H1 (cell line): ENCODE measurements around the gene EFR3B. TPM values are rescaled to one million over a fixed set of nuclear protein-coding genes. Genes with fewer than 3 reads are reported as not detected.

ENCODE experiments used
- CTCF ChIA-PET: fragments of 300-600 bp; sonication (Branson Sonifier 250); formaldehyde crosslinking; loops from one replicate; lab custom pipeline; 2021; ENCODE audit not compliant: partially characterized antibody; lab: Charles Lee
- POLR2A ChIA-PET: fragments of 300-600 bp; sonication (Branson Sonifier 250); formaldehyde crosslinking; loops from one replicate; lab custom pipeline; 2021; ENCODE audit warnings: inconsistent platforms; ENCODE audit not compliant: partially characterized antibody; lab: Charles Lee
- DNase-seq, 2 experiments: peaks; one replicate each; pipeline versions ENCODE4 v3.0.0 to v3.0.0-alpha.2; 2010 to 2022; ENCODE audit warnings: low spot score in 2 of 2, low read depth in 1 of 2, mixed read lengths in 1 of 2
- FAIRE-seq: peaks from 2 replicates; lab custom pipeline; 2011; peaks lifted over from hg19 to GRCh38; lab: Jason Lieb, UNC
- H2AFZ ChIP-seq: 2 replicates; pipeline ENCODE4 v1.8.1; 2012; ENCODE audit warnings: low read length, inconsistent platforms
- H2AK5ac ChIP-seq: 2 replicates; pipeline ENCODE4 v1.6.1; 2013; ENCODE audit warnings: low read depth, low read length
- H2BK120ac ChIP-seq: replicated peaks from 2 replicates; pipeline ENCODE3; 2013; ENCODE audit warnings: low read depth, low read length, inconsistent platforms
- H2BK12ac ChIP-seq: 2 replicates; pipeline ENCODE4 v1.6.1; 2013; ENCODE audit warnings: low read depth, low read length
- H2BK15ac ChIP-seq: 2 replicates; pipeline ENCODE4 v1.6.1; 2013; ENCODE audit warnings: low read length
- H2BK20ac ChIP-seq: 2 replicates; pipeline ENCODE4 v1.6.1; 2013; ENCODE audit warnings: low read length
- H2BK5ac ChIP-seq: 2 replicates; pipeline ENCODE4 v1.6.1; 2013; ENCODE audit warnings: low read depth, low read length
- H3K14ac ChIP-seq: 2 replicates; pipeline ENCODE4 v1.6.1; 2013; ENCODE audit warnings: inconsistent platforms; ENCODE audit not compliant: insufficient read length
- H3K18ac ChIP-seq: 2 replicates; pipeline ENCODE4 v1.6.1; 2013; ENCODE audit warnings: low read length; ENCODE audit errors: extremely low read depth
- H3K23ac ChIP-seq: 2 replicates; pipeline ENCODE4 v1.6.1; 2013; ENCODE audit warnings: inconsistent platforms; ENCODE audit not compliant: insufficient read length
- H3K23me2 ChIP-seq: 2 replicates; pipeline ENCODE4 v1.6.1; 2013; ENCODE audit warnings: low read depth, low read length
- H3K27ac ChIP-seq: 2 replicates; pipeline ENCODE4 v1.6.1; 2011; ENCODE audit warnings: low read depth, low read length, inconsistent platforms
- H3K27me3 ChIP-seq, 4 experiments: replicated peaks in 1 of 4; 1 replicate in 1 of 4; 2 replicates in 3 of 4; pipeline versions ENCODE4 v1.6.1 to v1.8.1; 2011 to 2013; ENCODE audit warnings: low read length in 3 of 4, mild to moderate bottlenecking in 3 of 4, inconsistent platforms in 2 of 4, mixed read lengths in 2 of 4, moderate library complexity in 1 of 4; ENCODE audit not compliant: control insufficient read depth in 3 of 4, insufficient read depth in 3 of 4; ENCODE audit errors: extremely low read depth in 1 of 4
- H3K36me3 ChIP-seq, 4 experiments: 2 replicates each; pipeline versions ENCODE4 v1.6.1 to v1.8.1; 2011 to 2013; ENCODE audit warnings: mild to moderate bottlenecking in 4 of 4, low read length in 3 of 4, moderate library complexity in 2 of 4, control low read depth in 1 of 4, inconsistent platforms in 1 of 4; ENCODE audit not compliant: insufficient read depth in 4 of 4, control insufficient read depth in 2 of 4
- H3K4ac ChIP-seq: replicated peaks from 2 replicates; pipeline ENCODE3; 2013; ENCODE audit warnings: low read length, low read depth, mixed read lengths, inconsistent platforms; ENCODE audit not compliant: insufficient read length
- H3K4me1 ChIP-seq, 4 experiments: replicated peaks in 1 of 4; 1 replicate in 1 of 4; 2 replicates in 3 of 4; pipeline versions ENCODE4 v1.6.1 to v1.8.1; 2011 to 2013; ENCODE audit warnings: low read length in 3 of 4, inconsistent platforms in 2 of 4, mixed read lengths in 1 of 4; ENCODE audit not compliant: insufficient read depth in 4 of 4, control insufficient read depth in 3 of 4
- H3K4me2 ChIP-seq, 2 experiments: 2 replicates each; pipeline versions ENCODE4 v1.6.1 to v1.8.1; 2011 to 2013; ENCODE audit warnings: low read depth in 2 of 2, low read length in 2 of 2, control low read depth in 1 of 2, inconsistent platforms in 1 of 2, mild to moderate bottlenecking in 1 of 2; ENCODE audit not compliant: insufficient read depth in 1 of 2
- H3K4me3 ChIP-seq, 4 experiments: fragments of 200-600, 300-600 bp in 1 of 4; sonication (generic), shearing (Covaris generic), sonication (Bioruptor Twin) in 1 of 4; 2 replicates each; pipeline versions ENCODE4 v1.5.1 to v1.8.1; 2011 to 2016; ENCODE audit warnings: low read length in 4 of 4, low read depth in 3 of 4, control low read depth in 2 of 4, inconsistent platforms in 2 of 4, mild to moderate bottlenecking in 2 of 4, mixed read lengths in 1 of 4, moderate library complexity in 1 of 4; ENCODE audit not compliant: insufficient read depth in 2 of 4; ENCODE audit errors: extremely low read depth in 1 of 4
- H3K56ac ChIP-seq: replicated peaks from 2 replicates; pipeline ENCODE3; 2013; ENCODE audit warnings: low read depth, mild to moderate bottlenecking, mixed read lengths, low read length, inconsistent platforms; ENCODE audit not compliant: insufficient read length
- H3K79me1 ChIP-seq: 2 replicates; pipeline ENCODE4 v1.6.1; 2013; ENCODE audit warnings: low read depth, low read length, control low read depth
- H3K79me2 ChIP-seq, 2 experiments: 2 replicates each; pipeline versions ENCODE4 v1.6.1 to v1.8.1; 2012 to 2013; ENCODE audit warnings: low read length in 2 of 2, mild to moderate bottlenecking in 2 of 2, inconsistent platforms in 1 of 2; ENCODE audit not compliant: insufficient read depth in 2 of 2, control insufficient read depth in 1 of 2
- H3K9ac ChIP-seq, 4 experiments: replicated peaks in 1 of 4; 1 replicate in 1 of 4; 2 replicates in 3 of 4; pipeline versions ENCODE4 v1.6.1 to v1.8.1; 2011 to 2013; ENCODE audit warnings: low read depth in 3 of 4, low read length in 3 of 4, control low read depth in 2 of 4, mild to moderate bottlenecking in 2 of 4, moderate library complexity in 2 of 4, inconsistent platforms in 1 of 4; ENCODE audit errors: extremely low read depth in 1 of 4
- H3K9me3 ChIP-seq, 2 experiments: 2 replicates each; pipeline versions ENCODE4 v1.6.1 to v1.8.1; 2012 to 2013; ENCODE audit warnings: mild to moderate bottlenecking in 2 of 2, moderate library complexity in 2 of 2, control low read depth in 1 of 2, inconsistent platforms in 1 of 2, low read depth in 1 of 2, low read length in 1 of 2, mixed read lengths in 1 of 2; ENCODE audit not compliant: insufficient read depth in 2 of 2
- H4K20me1 ChIP-seq, 2 experiments: replicated peaks in 1 of 2; 2 replicates each; pipeline versions ENCODE3 to v1.8.1; 2011 to 2013; ENCODE audit warnings: inconsistent platforms in 2 of 2, low read length in 2 of 2, mild to moderate bottlenecking in 1 of 2; ENCODE audit not compliant: insufficient read depth in 2 of 2, control insufficient read depth in 1 of 2
- H4K5ac ChIP-seq: 2 replicates; pipeline ENCODE4 v1.6.1; 2013; ENCODE audit warnings: low read length, low read depth, mixed read lengths, inconsistent platforms; ENCODE audit not compliant: insufficient read length
- H4K8ac ChIP-seq: 2 replicates; pipeline ENCODE4 v1.8.0; 2013; ENCODE audit warnings: mild to moderate bottlenecking, moderate library complexity, low read length, inconsistent platforms; ENCODE audit not compliant: insufficient read depth; ENCODE audit errors: extremely low read depth
- H4K91ac ChIP-seq: replicated peaks from 2 replicates; pipeline ENCODE3; 2013; ENCODE audit warnings: low read length, mixed read lengths, inconsistent platforms; ENCODE audit not compliant: insufficient read length
- KDM4A ChIP-seq: IDR thresholded peaks from one replicate; pipeline ENCODE4 v1.7.1; 2012; ENCODE audit warnings: low read depth, mild to moderate bottlenecking, moderate library complexity, low read length, inconsistent platforms; ENCODE audit not compliant: severe bottlenecking
- PHF8 ChIP-seq: fragments of 200-600 bp; sonication (generic); conservative IDR thresholded peaks from 2 replicates; pipeline ENCODE4 v1.7.1; 2012; ENCODE audit warnings: low read depth, mild to moderate bottlenecking, inconsistent platforms, low read length, moderate library complexity
- SP2 ChIP-seq: IDR thresholded peaks from 2 replicates; pipeline ENCODE4 v1.6.1; 2012; ENCODE audit warnings: mild to moderate bottlenecking, low read length, inconsistent platforms
- WGBS, 2 experiments: shearing (Covaris generic) in 1 of 2; methylation state at CpG; one replicate each; pipeline versions ENCODE4 v1.1.6 to v1.1.7; 2013 to 2015; ENCODE audit warnings: low lambda C conversion rate in 2 of 2, mixed read lengths in 2 of 2, inconsistent platforms in 1 of 2, low coverage in 1 of 2, missing lambda C conversion rate in 1 of 2; ENCODE audit not compliant: insufficient replicate concordance in 2 of 2, insufficient coverage in 1 of 2, insufficient read length in 1 of 2; ENCODE audit errors: extremely low coverage in 1 of 2, missing lambda C conversion rate in 1 of 2; 5-methylcytosine and 5-hydroxymethylcytosine counted together
- polyA plus RNA-seq, 7 experiments: library from polyadenylated mRNA; depleted of rRNA in 3 of 7; stranded (reverse) in 5 of 7; unstranded in 2 of 7; fragments of >200 nt in 5 of 7; fragments of 200-250 nt in 2 of 7; gene quantifications; 1 replicate in 5 of 7; 2 replicates in 1 of 7; 4 replicates in 1 of 7; pipeline versions ENCODE4 v1.2.1 to v1.2.3, GENCODE V29; 2011 to 2013; ENCODE audit warnings: missing spikeins in 2 of 7, mixed read lengths in 2 of 7
- total RNA-seq: library from RNA; stranded (reverse); fragmentation: NEBNext Ultra II Directional; extraction: Animal tissue kit (Norgen Biotek cat#: 25700); gene quantifications from 2 replicates; pipeline ENCODE4 v1.2.1, GENCODE V29; 2021

EFR3B gene
- total and polyA plus RNA-seq, 2 of the 8 experiments (the other 6 are each of a cell fraction or from before 2014, with no cell fraction given) = 3.4 to 9.6 TPM

GRCh38 chr2:25014631-25015030, 27.2 kb upstream of the EFR3B start:
- DNase-seq = no peak
- Histone ChIP-seq H3K27ac (no peak overlapping the region), H4K20me1 (no peaks in the 10 kb centered on the region), H3K23ac (no peak overlapping the region), H3K23me2 (no peaks in the 10 kb centered on the region), H2BK12ac (no peak overlapping the region), H4K8ac (no peak overlapping the region), H3K4ac (no peak overlapping the region), H3K36me3 (no peaks in the 10 kb centered on the region), H4K91ac (no peak overlapping the region), H3K4me2 (no peak overlapping the region), H4K5ac (no peak overlapping the region), H2BK5ac (no peak overlapping the region), H3K18ac (no peak overlapping the region), H3K9ac (no peak overlapping the region), H3K56ac (no peak overlapping the region), H3K27me3 (no peaks in the 10 kb centered on the region), H2BK120ac (no peak overlapping the region), H3K9me3 (no peaks in the 10 kb centered on the region), H2AFZ (no peak overlapping the region; the same call in 1 of the 2 replicates), H3K4me1 (no peaks in the 10 kb centered on the region), H3K14ac (no peak overlapping the region), H2BK15ac (no peak overlapping the region), H3K79me1 (no peaks in the 10 kb centered on the region), H3K4me3 (no peak overlapping the region), H2AK5ac (no peak overlapping the region), H3K79me2 (no peaks in the 10 kb centered on the region), H2BK20ac (no peak overlapping the region)
- WGBS, 2 experiments = 96% methylated on average over 9 of the region's 9 CpGs; no CpG with 5 or more reads in 1 of the 2 experiments
- CTCF ChIA-PET = interaction anchor here (0.6 to 1.4 kb wide), 3 partner anchors 17 to 67 kb away, joined by 3 to 4 read pairs (median 3); no protein-coding TSS in a partner anchor
- no peak for FAIRE-seq
- POLR2A ChIA-PET = no interaction called here
- TF ChIP-seq PHF8 (no peak), KDM4A (no peak), SP2 (no peak)
